Ovary (tissue), 3 donors: Measurements from ENCODE around the gene BRINP3.

ENCODE experiments used
- EP300 ChIP-seq: sonication (generic); formaldehyde crosslinking; IDR thresholded peaks from one replicate; pipeline ENCODE4 v1.6.1; 2017; ENCODE audit warnings: antibody characterized with exemption
- POLR2A ChIP-seq: fragments of 450-650 bp; IDR thresholded peaks from one replicate; pipeline ENCODE4 v1.6.1; 2017; ENCODE audit warnings: antibody characterized with exemption, mild to moderate bottlenecking, moderate library complexity
- TF ChIP-seq, protein P1 (sequence below), 3 donors: fragments of 450-650 bp in 2 of 3; fragments of 200-600 bp in 1 of 3; IDR thresholded peaks; one replicate each; pipeline versions ENCODE4 v1.5.1 to v1.8.0; 2016 to 2022; ENCODE audit warnings: antibody characterized with exemption in 3 of 3, mild to moderate bottlenecking in 1 of 3
- donor health status: DM: no; HTN: no; CAD: no.

DNA sequence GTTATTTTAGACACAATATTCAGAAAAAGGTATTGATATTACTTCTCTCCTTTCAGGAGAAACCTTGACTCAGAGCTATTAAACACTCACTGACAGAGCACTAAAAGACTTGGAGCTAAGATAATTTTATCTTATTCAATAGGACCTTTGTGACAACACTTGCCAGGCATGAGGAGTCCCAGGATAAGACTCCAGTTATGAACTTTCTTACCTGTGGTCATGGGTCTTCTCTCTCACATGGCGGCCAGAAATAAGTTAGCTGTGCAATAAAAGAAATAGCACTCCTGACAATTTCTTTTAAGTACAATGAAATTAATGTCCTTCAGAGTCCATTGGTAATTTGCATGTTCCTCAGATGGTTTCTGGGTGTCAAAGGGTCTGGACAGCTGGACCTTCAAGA lies 382.1 kb downstream of the BRINP3 start:
- TF ChIP-seq, protein P1, sequence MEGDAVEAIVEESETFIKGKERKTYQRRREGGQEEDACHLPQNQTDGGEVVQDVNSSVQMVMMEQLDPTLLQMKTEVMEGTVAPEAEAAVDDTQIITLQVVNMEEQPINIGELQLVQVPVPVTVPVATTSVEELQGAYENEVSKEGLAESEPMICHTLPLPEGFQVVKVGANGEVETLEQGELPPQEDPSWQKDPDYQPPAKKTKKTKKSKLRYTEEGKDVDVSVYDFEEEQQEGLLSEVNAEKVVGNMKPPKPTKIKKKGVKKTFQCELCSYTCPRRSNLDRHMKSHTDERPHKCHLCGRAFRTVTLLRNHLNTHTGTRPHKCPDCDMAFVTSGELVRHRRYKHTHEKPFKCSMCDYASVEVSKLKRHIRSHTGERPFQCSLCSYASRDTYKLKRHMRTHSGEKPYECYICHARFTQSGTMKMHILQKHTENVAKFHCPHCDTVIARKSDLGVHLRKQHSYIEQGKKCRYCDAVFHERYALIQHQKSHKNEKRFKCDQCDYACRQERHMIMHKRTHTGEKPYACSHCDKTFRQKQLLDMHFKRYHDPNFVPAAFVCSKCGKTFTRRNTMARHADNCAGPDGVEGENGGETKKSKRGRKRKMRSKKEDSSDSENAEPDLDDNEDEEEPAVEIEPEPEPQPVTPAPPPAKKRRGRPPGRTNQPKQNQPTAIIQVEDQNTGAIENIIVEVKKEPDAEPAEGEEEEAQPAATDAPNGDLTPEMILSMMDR (IDR thresholded peaks at IDR 0.05) = no peak
- no peak for TF ChIP-seq POLR2A
- no peak for TF ChIP-seq EP300
